Measurements from ENCODE around the gene LTBP1.

LTBP1 gene

GRCh38 chr2:32946314-32947075, at the start of gene LTBP1:
Gene LTBP1 (plus strand): TSS chr2:32946953. CDS start chr2:32947325, 372 bp downstream.
- Histone ChIP-seq H3K4me1 (ENCODE audit: control insufficient read depth in 2 of 2, insufficient read depth in 2 of 2, low read length in 2 of 2) (peaks cover 3 to 8% of the 10 kb centered on the region in 2 donors), H3K9ac (ENCODE audit: low read depth in 1 of 2, low read length in 2 of 2) (peak within 1 kb of the TSS; percentile 41 to 73), H3K27me3 (ENCODE audit: control insufficient read depth in 2 of 2, insufficient read depth in 2 of 2, low read length in 2 of 2) (no peaks in the 10 kb centered on the region), H3K36me3 (ENCODE audit: control insufficient read depth in 2 of 2, insufficient read depth in 2 of 2, low read length in 2 of 2) (no peaks in the 10 kb centered on the region), H3K9me3 (ENCODE audit: control insufficient read depth in 2 of 2, low read length in 2 of 2) (no peaks in the 10 kb centered on the region), H3K27ac (ENCODE audit: low read depth in 2 of 2, low read length in 2 of 2) (peak within 1 kb of the TSS; percentile 69 to 78), H3K4me3 (ENCODE audit: low read length in 2 of 2) (peak within 1 kb of the TSS; percentile 73)

- H3K4me1 ChIP-seq (ENCODE audit: control insufficient read depth in 2 of 2, insufficient read depth in 2 of 2, low read length in 2 of 2) = no peaks in the 10 kb centered on the region
- H3K27ac ChIP-seq (ENCODE audit: low read depth in 2 of 2, low read length in 2 of 2) = no peak overlapping the region
- H3K4me3 ChIP-seq (ENCODE audit: low read length in 2 of 2) = no peak overlapping the region
- no peak overlapping the region for H3K9ac ChIP-seq (ENCODE audit: low read depth in 1 of 2, low read length in 2 of 2)
- no peaks in the 10 kb centered on the region for H3K27me3 ChIP-seq (ENCODE audit: control insufficient read depth in 2 of 2, insufficient read depth in 2 of 2, low read length in 2 of 2)
- no peaks in the 10 kb centered on the region for H3K9me3 ChIP-seq (ENCODE audit: control insufficient read depth in 2 of 2, low read length in 2 of 2)
- H3K36me3 ChIP-seq (ENCODE audit: control insufficient read depth in 2 of 2, insufficient read depth in 2 of 2, low read length in 2 of 2) = no peaks in the 10 kb centered on the region
Observed at GRCh38 chr2:32900246-32900973, 46.3 kb upstream of the LTBP1 start.

DNA sequence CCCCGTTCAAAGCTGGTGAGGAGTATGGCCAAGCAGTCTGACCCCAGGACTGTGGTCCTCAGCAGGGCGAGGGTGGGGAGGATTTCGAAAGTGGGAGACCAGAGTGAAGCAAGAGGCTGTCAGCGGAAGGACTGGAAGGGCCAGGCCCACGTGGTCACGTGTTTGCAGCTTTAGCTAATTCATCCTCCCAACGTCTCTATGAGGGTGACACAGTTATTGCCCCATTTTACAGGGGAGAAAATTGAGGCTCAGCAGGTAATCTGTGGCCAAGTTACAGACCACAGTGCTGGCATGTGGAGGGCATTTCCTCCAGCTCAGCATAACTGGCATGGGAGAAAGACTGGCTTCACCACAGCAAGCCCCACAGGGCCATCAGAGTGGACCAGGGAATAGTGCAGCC, 45.4 kb upstream of the LTBP1 start:
- no peaks in the 10 kb centered on the region for H3K36me3 ChIP-seq (ENCODE audit: control insufficient read depth in 2 of 2, insufficient read depth in 2 of 2, low read length in 2 of 2)
- no peak overlapping the region for H3K27ac ChIP-seq (ENCODE audit: low read depth in 2 of 2, low read length in 2 of 2)
- no peak overlapping the region for H3K9ac ChIP-seq (ENCODE audit: low read depth in 1 of 2, low read length in 2 of 2)
- no peaks in the 10 kb centered on the region for H3K9me3 ChIP-seq (ENCODE audit: control insufficient read depth in 2 of 2, low read length in 2 of 2)
- no peak overlapping the region for H3K4me3 ChIP-seq (ENCODE audit: low read length in 2 of 2)
- no peaks in the 10 kb centered on the region for H3K27me3 ChIP-seq (ENCODE audit: control insufficient read depth in 2 of 2, insufficient read depth in 2 of 2, low read length in 2 of 2)
- H3K4me1 ChIP-seq (ENCODE audit: control insufficient read depth in 2 of 2, insufficient read depth in 2 of 2, low read length in 2 of 2) = no peaks in the 10 kb centered on the region

GRCh38 chr2:32902174-32902573, 44.6 kb upstream of the LTBP1 start:
- no peak overlapping the region for H3K27ac ChIP-seq (ENCODE audit: low read depth in 2 of 2, low read length in 2 of 2)
- H3K27me3 ChIP-seq (ENCODE audit: control insufficient read depth in 2 of 2, insufficient read depth in 2 of 2, low read length in 2 of 2) = no peaks in the 10 kb centered on the region
- H3K9me3 ChIP-seq (ENCODE audit: control insufficient read depth in 2 of 2, low read length in 2 of 2) = no peaks in the 10 kb centered on the region
- no peak overlapping the region for H3K4me3 ChIP-seq (ENCODE audit: low read length in 2 of 2)
- H3K9ac ChIP-seq (ENCODE audit: low read depth in 1 of 2, low read length in 2 of 2) = no peak overlapping the region
- no peaks in the 10 kb centered on the region for H3K4me1 ChIP-seq (ENCODE audit: control insufficient read depth in 2 of 2, insufficient read depth in 2 of 2, low read length in 2 of 2)
- no peaks in the 10 kb centered on the region for H3K36me3 ChIP-seq (ENCODE audit: control insufficient read depth in 2 of 2, insufficient read depth in 2 of 2, low read length in 2 of 2)

- H3K4me1 ChIP-seq (ENCODE audit: control insufficient read depth in 2 of 2, insufficient read depth in 2 of 2, low read length in 2 of 2) = no peaks in the 10 kb centered on the region
- H3K36me3 ChIP-seq (ENCODE audit: control insufficient read depth in 2 of 2, insufficient read depth in 2 of 2, low read length in 2 of 2) = no peaks in the 10 kb centered on the region
- H3K4me3 ChIP-seq (ENCODE audit: low read length in 2 of 2) = no peak overlapping the region
- no peak overlapping the region for H3K27ac ChIP-seq (ENCODE audit: low read depth in 2 of 2, low read length in 2 of 2)
- H3K9me3 ChIP-seq (ENCODE audit: control insufficient read depth in 2 of 2, low read length in 2 of 2) = no peaks in the 10 kb centered on the region
- no peaks in the 10 kb centered on the region for H3K27me3 ChIP-seq (ENCODE audit: control insufficient read depth in 2 of 2, insufficient read depth in 2 of 2, low read length in 2 of 2)
- no peak overlapping the region for H3K9ac ChIP-seq (ENCODE audit: low read depth in 1 of 2, low read length in 2 of 2)
Observed at GRCh38 chr2:32902986-32903385, 43.8 kb upstream of the LTBP1 start.

DNA sequence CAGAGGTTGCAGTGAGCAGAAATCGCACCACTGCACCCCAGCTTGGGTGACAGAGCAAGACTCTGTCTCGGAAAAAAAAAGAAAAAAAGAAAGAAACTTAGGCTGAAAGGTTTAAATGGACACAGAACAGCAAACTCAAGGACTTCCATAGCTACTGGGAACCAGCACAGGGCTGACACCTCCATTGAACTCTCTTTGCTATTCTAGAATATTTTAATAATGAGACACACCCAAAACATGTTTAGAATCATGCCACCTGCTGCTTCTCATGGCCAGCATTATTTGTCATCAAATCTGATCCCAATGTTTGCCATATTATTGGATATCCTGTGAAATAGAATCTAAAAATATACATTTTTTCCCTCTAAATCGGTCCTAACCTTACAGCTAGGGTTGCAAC, 42.7 kb upstream of the LTBP1 start:
- no peak overlapping the region for H3K9ac ChIP-seq (ENCODE audit: low read depth in 1 of 2, low read length in 2 of 2)

DNA sequence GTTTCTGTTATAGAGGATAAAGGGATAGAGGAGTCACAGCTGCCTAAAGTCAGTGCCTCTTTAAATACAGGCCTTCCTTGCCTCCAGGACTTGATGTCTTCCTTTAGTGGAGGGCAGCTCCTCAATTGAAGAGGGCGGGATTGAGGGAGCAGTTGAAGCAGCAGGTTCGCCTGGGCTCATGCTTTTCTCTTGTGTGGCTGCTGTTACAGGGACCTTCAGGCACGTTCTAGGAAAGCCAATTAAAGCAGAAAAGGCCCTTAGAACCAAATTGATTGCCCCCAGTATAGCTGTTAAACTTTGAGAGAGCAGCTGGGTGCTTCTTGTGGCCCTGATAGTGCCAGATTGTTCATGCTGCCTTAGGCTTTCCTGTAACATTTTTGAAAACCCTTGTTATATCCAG, 42.0 kb upstream of the LTBP1 start:
- H3K9ac ChIP-seq (ENCODE audit: low read depth in 1 of 2, low read length in 2 of 2) = no peak overlapping the region
- H3K4me1 ChIP-seq (ENCODE audit: control insufficient read depth in 2 of 2, insufficient read depth in 2 of 2, low read length in 2 of 2) = no peaks in the 10 kb centered on the region
- no peak overlapping the region for H3K27ac ChIP-seq (ENCODE audit: low read depth in 2 of 2, low read length in 2 of 2)
- H3K9me3 ChIP-seq (ENCODE audit: control insufficient read depth in 2 of 2, low read length in 2 of 2) = no peaks in the 10 kb centered on the region
- H3K27me3 ChIP-seq (ENCODE audit: control insufficient read depth in 2 of 2, insufficient read depth in 2 of 2, low read length in 2 of 2) = no peaks in the 10 kb centered on the region
- H3K4me3 ChIP-seq (ENCODE audit: low read length in 2 of 2) = no peak overlapping the region
- no peaks in the 10 kb centered on the region for H3K36me3 ChIP-seq (ENCODE audit: control insufficient read depth in 2 of 2, insufficient read depth in 2 of 2, low read length in 2 of 2)

More for the DNA sequence above, 42.7 kb upstream of the LTBP1 start:
- Histone ChIP-seq H3K9me3 (ENCODE audit: control insufficient read depth in 2 of 2, low read length in 2 of 2) (no peaks in the 10 kb centered on the region), H3K27me3 (ENCODE audit: control insufficient read depth in 2 of 2, insufficient read depth in 2 of 2, low read length in 2 of 2) (no peaks in the 10 kb centered on the region), H3K27ac (ENCODE audit: low read depth in 2 of 2, low read length in 2 of 2) (no peak overlapping the region), H3K36me3 (ENCODE audit: control insufficient read depth in 2 of 2, insufficient read depth in 2 of 2, low read length in 2 of 2) (no peaks in the 10 kb centered on the region), H3K4me3 (ENCODE audit: low read length in 2 of 2) (no peak overlapping the region), H3K4me1 (ENCODE audit: control insufficient read depth in 2 of 2, insufficient read depth in 2 of 2, low read length in 2 of 2) (no peaks in the 10 kb centered on the region)

DNA sequence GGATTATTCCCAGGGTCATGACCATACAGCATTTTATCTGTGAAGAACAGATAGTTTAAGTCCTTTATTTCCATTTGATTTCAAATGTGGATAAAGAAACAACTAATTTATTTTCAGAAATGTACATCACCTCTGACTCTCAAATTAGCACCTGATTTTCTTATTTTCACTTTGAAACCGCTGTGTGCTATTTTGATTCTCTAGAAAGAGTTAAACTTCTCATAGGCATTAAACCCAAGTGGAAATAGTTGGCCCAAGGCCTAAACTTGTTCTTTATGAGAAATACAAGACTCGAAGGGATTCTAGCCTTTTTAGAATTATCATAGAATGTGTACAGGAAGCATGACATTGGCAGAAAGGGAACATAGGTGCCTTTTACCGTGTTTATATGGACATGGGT, 41.5 kb upstream of the LTBP1 start:
- Histone ChIP-seq H3K4me1 (ENCODE audit: control insufficient read depth in 2 of 2, insufficient read depth in 2 of 2, low read length in 2 of 2) (no peaks in the 10 kb centered on the region), H3K27me3 (ENCODE audit: control insufficient read depth in 2 of 2, insufficient read depth in 2 of 2, low read length in 2 of 2) (no peaks in the 10 kb centered on the region), H3K27ac (ENCODE audit: low read depth in 2 of 2, low read length in 2 of 2) (no peak overlapping the region), H3K36me3 (ENCODE audit: control insufficient read depth in 2 of 2, insufficient read depth in 2 of 2, low read length in 2 of 2) (no peaks in the 10 kb centered on the region), H3K4me3 (ENCODE audit: low read length in 2 of 2) (no peak overlapping the region), H3K9ac (ENCODE audit: low read depth in 1 of 2, low read length in 2 of 2) (no peak overlapping the region), H3K9me3 (ENCODE audit: control insufficient read depth in 2 of 2, low read length in 2 of 2) (no peaks in the 10 kb centered on the region)

DNA sequence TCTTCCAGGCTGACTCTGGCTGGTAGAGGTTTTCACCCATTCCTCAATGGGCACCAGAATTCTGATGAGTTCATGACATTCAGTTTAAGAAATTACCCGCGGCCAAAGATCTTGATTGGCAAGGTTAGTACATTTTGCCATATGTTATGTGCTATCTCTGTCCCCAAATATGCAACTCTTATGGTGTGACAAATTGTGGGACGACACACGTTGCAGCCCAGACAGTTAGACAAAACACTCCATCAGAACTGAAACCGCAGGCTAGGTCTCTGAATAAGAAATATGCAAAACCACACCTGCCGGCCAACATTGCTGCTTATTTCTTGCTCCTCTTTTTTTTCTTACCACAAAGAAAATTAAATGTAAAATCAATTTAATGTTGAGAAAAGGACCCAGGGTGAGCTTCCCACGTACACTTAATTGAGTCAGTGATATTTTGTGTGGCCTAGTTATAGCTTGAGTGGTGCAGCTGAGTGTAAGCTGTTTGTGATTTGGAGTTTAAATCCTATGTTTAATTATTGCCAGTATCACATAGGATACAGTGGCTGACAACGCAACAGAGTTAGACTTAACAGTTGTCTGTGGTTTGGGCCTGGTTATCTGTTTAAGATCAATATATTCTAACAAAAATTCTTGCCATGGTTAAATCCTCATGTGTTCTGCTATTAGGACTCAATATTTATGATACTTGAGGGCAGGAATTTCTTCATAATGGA, 35.7 kb upstream of the LTBP1 start:
- Histone ChIP-seq H3K4me1 (ENCODE audit: control insufficient read depth in 2 of 2, insufficient read depth in 2 of 2, low read length in 2 of 2) (no peaks in the 10 kb centered on the region), H3K27ac (ENCODE audit: low read depth in 2 of 2, low read length in 2 of 2) (no peak overlapping the region), H3K27me3 (ENCODE audit: control insufficient read depth in 2 of 2, insufficient read depth in 2 of 2, low read length in 2 of 2) (no peaks in the 10 kb centered on the region), H3K9me3 (ENCODE audit: control insufficient read depth in 2 of 2, low read length in 2 of 2) (no peaks in the 10 kb centered on the region), H3K4me3 (ENCODE audit: low read length in 2 of 2) (no peak overlapping the region), H3K9ac (ENCODE audit: low read depth in 1 of 2, low read length in 2 of 2) (no peak overlapping the region), H3K36me3 (ENCODE audit: control insufficient read depth in 2 of 2, insufficient read depth in 2 of 2, low read length in 2 of 2) (no peaks in the 10 kb centered on the region)

- no peak overlapping the region for H3K27ac ChIP-seq (ENCODE audit: low read depth in 2 of 2, low read length in 2 of 2)
- no peaks in the 10 kb centered on the region for H3K4me1 ChIP-seq (ENCODE audit: control insufficient read depth in 2 of 2, insufficient read depth in 2 of 2, low read length in 2 of 2)
- no peak overlapping the region for H3K4me3 ChIP-seq (ENCODE audit: low read length in 2 of 2)
- no peaks in the 10 kb centered on the region for H3K36me3 ChIP-seq (ENCODE audit: control insufficient read depth in 2 of 2, insufficient read depth in 2 of 2, low read length in 2 of 2)
- no peaks in the 10 kb centered on the region for H3K27me3 ChIP-seq (ENCODE audit: control insufficient read depth in 2 of 2, insufficient read depth in 2 of 2, low read length in 2 of 2)
- H3K9me3 ChIP-seq (ENCODE audit: control insufficient read depth in 2 of 2, low read length in 2 of 2) = no peaks in the 10 kb centered on the region
- no peak overlapping the region for H3K9ac ChIP-seq (ENCODE audit: low read depth in 1 of 2, low read length in 2 of 2)
Observed at GRCh38 chr2:32915694-32916093, 31.1 kb upstream of the LTBP1 start.
